ENCODE measurements around the gene STON1.
A peak's percentile ranks its signal among the peaks of the same experiment; 100 is the strongest.

The STON1 gene

DNA sequence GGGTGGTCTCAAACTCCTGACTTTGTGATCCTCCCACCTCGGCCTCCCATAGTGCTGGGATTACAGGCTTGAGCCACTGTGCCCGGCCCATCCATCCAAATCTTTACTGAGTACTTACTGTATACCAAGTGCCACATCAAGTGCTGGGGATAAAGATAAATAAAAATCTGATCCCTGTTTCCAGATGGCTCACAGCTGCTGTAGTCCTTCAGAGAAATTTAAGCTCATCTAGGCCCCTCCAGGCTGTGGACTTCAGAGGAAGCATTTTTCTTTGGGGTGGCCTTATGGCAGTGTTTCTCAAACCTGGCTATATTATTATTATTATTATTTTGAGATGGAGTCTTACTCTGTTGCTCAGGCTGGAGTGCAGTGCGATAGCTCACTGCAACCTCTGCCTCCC is 54.0 kb downstream of the STON1 start:
- DNase-seq (ENCODE audit: low read depth) = no peak
- TF ChIP-seq, protein P1, sequence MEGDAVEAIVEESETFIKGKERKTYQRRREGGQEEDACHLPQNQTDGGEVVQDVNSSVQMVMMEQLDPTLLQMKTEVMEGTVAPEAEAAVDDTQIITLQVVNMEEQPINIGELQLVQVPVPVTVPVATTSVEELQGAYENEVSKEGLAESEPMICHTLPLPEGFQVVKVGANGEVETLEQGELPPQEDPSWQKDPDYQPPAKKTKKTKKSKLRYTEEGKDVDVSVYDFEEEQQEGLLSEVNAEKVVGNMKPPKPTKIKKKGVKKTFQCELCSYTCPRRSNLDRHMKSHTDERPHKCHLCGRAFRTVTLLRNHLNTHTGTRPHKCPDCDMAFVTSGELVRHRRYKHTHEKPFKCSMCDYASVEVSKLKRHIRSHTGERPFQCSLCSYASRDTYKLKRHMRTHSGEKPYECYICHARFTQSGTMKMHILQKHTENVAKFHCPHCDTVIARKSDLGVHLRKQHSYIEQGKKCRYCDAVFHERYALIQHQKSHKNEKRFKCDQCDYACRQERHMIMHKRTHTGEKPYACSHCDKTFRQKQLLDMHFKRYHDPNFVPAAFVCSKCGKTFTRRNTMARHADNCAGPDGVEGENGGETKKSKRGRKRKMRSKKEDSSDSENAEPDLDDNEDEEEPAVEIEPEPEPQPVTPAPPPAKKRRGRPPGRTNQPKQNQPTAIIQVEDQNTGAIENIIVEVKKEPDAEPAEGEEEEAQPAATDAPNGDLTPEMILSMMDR (IDR thresholded peaks at IDR 0.05; ENCODE audit: control insufficient read depth, extremely low read depth, insufficient read depth) = no peak
- H3K4me3 ChIP-seq (ENCODE audit: low read depth, low read length) = no peak overlapping the region

DNA sequence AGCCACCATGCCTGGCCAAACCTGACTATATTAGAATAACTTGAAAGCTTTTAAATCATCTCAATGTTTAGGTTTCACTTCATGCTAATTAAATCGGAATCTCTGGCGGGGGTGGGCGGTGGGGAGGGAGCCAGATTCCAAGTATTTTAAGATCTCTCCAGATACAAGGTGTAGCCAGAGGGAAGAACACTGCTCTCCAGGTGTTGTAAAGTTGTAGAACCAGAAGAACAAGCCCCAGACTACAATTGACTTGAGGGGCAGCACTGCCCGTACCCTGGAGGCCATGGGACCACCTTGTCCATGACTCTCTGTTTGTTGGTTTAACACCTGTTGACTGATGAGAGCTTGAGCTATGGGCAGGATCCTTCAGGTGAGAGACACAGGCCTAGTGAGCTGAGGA is 54.6 kb downstream of the STON1 start:
- TF ChIP-seq, protein P1 (IDR thresholded peaks at IDR 0.05; ENCODE audit: control insufficient read depth, extremely low read depth, insufficient read depth) = no peak
- no peak overlapping the region for H3K4me3 ChIP-seq (ENCODE audit: low read depth, low read length)
- no peak for DNase-seq (ENCODE audit: low read depth)

DNA sequence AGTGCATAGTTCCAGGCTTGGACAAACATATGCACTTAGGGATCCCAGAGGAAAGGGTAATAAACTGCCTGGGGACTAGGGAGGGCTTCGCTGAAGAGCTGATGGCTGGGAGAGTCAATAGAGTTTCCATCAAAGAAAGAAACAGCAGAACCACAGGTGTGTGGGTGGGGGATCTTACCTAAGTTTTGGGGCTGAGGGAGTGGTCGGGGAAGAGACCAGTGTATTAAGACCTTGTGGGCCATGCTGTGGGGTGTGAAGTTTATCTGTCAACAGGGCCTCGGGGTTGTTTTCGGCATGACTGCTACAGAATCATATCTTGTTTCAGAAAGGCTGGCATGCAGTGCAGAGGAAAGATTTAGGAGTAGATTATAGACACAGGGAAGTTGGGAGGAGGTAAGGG is 56.5 kb downstream of the STON1 start:
- no peak for DNase-seq (ENCODE audit: low read depth)
- no peak overlapping the region for H3K4me3 ChIP-seq (ENCODE audit: low read depth, low read length)
- TF ChIP-seq, protein P1 (IDR thresholded peaks at IDR 0.05; ENCODE audit: control insufficient read depth, extremely low read depth, insufficient read depth) = no peak

DNA sequence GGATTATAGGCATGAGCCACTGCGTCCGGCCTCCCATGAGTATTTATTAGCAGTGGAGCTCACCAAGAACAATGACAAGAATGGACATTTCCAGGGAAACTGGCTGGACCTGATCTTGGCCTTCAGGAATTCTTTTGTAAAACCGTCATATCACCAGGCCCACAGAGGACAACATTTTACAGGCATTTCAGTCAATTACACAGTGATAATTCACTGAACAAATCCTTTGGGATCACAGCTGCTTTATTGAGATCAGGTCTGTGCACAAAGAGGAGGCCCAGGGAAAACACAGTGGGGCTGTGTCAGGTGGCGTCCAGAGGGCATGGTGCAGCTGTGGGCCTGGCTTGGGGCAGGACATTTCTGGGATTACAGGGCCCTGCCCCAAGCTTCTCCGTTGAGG is 57.6 kb downstream of the STON1 start:
- H3K4me3 ChIP-seq (ENCODE audit: low read depth, low read length) = no peak overlapping the region
- DNase-seq (ENCODE audit: low read depth) = no peak
- TF ChIP-seq, protein P1 (IDR thresholded peaks at IDR 0.05; ENCODE audit: control insufficient read depth, extremely low read depth, insufficient read depth) = no peak

GRCh38 chr2:48587961-48588360 is 58.0 kb downstream of the STON1 start:
- H3K4me3 ChIP-seq (ENCODE audit: low read depth, low read length) = no peak overlapping the region
- TF ChIP-seq, protein P1 (IDR thresholded peaks at IDR 0.05; ENCODE audit: control insufficient read depth, extremely low read depth, insufficient read depth) = no peak
- DNase-seq (ENCODE audit: low read depth) = no peak

DNA sequence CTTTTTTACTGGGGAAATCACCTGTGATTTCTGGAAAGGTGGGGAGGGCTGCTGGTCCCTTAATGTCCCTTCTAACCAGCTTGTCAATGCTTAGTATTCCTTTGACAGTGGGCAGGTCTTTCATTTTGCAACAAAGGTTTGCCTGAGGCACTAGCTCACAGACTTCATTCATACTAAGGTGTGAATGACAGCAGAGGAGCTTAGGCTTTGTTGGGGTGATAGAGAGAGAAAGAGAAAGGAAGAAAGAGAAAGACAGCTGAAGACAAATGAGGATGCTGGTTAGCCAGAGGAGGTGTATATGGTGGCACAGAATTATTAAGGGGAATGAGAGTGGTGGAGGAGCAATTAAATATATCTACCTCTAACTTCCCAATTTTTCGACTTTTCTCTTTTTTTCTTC is 58.8 kb downstream of the STON1 start:
- no peak overlapping the region for H3K4me3 ChIP-seq (ENCODE audit: low read depth, low read length)
- TF ChIP-seq, protein P1 (IDR thresholded peaks at IDR 0.05; ENCODE audit: control insufficient read depth, extremely low read depth, insufficient read depth) = no peak
- DNase-seq (ENCODE audit: low read depth) = no peak

DNA sequence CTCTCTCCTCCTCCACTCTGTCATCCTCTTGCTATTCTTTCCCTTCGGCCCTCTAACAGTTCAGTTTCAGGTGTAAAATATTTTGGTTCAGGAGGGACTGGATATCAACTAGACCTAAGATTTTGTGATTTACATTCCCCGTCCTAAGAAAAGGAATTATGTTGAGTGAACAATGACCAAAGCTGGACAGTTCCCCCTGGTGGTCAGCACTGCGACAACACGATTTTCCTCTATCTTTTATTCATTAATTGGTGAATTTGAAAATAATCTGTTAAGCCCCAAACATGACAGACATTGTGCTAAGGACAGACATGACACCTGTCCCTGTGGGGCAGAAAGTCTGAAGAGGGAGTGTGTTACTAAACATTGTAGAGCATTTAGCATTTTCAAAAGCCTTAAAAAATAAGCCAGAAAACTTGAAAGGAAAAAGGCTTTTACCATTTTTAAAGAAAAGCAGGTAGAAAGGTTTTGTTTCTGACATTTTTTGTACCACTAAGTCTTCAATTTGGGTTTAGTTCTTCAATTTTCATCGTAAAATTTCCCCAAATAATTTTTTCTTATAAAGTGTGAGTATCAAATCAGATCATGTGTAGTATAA is 59.3 kb downstream of the STON1 start:
- TF ChIP-seq, protein P1 (IDR thresholded peaks at IDR 0.05; ENCODE audit: control insufficient read depth, extremely low read depth, insufficient read depth) = peak; percentile 50
- H3K4me3 ChIP-seq (ENCODE audit: low read depth, low read length) = no peak overlapping the region
- no peak for DNase-seq (ENCODE audit: low read depth)

All from LNCaP clone FGC (cell line).